HCT116 (cell line): ENCODE data around the gene ZNF41. TPM values are rescaled to one million over a fixed set of nuclear protein-coding genes. Genes with fewer than 3 reads are reported as not detected.

Source experiments
- ATAC-seq: fragments of 200-7000 bp; cut with Tn5 transposase; 2 replicates; pipeline ENCODE4 v1.9.1; 2020; ENCODE audit warnings: mild to moderate bottlenecking, moderate library complexity
- BruUV-seq: library from RNA; stranded (reverse); fragments of 400-500 nt; replicated peaks from 2 replicates; lab custom pipeline; 2021; lab: Mats Ljungman, UMichigan
- CTCF ChIA-PET: fragments of 300-600 bp; sonication (Branson Sonifier 250); formaldehyde crosslinking; loops from one replicate; lab custom pipeline; 2021; ENCODE audit warnings: antibody characterized with exemption; lab: Charles Lee
- POLR2A ChIA-PET: fragments of 300-600, 350-600 bp; sonication (Branson Sonifier 250); formaldehyde crosslinking; loops from one replicate; lab custom pipeline; 2021; ENCODE audit warnings: antibody characterized with exemption; lab: Charles Lee
- RAD21 ChIA-PET, 2 experiments: fragments of 300-600 bp; sonication (Branson Sonifier 250); formaldehyde crosslinking; loops; one replicate each; lab custom pipeline; 2023; ENCODE audit warnings: low total read pairs in 2 of 2; ENCODE audit not compliant: uncharacterized antibody in 2 of 2, unreplicated experiment in 2 of 2, low non-redundant PET in 1 of 2; lab: Charles Lee
- DNase-seq: peaks from one replicate; pipeline ENCODE4 v3.0.0-alpha.2; 2010; ENCODE audit warnings: low read depth, low spot score
- H2AFZ ChIP-seq: fragments of 200-600 bp; shearing (Covaris generic), sonication (generic); 2 replicates; pipeline ENCODE4 v1.6.1; 2017; ENCODE audit warnings: low read depth, mixed run types, mixed read lengths, antibody characterized with exemption, low read length; ENCODE audit not compliant: poor library complexity, severe bottlenecking
- H3K27ac ChIP-seq: 2 replicates; pipeline ENCODE4 v1.5.1; 2012; ENCODE audit warnings: low read depth, low read length
- H3K27me3 ChIP-seq: fragments of 200-600 bp; sonication (generic); 2 replicates; pipeline ENCODE4 v1.6.1; 2016; ENCODE audit warnings: mixed run types, low read length, mixed read lengths; ENCODE audit not compliant: insufficient read depth
- H3K36me3 ChIP-seq, 2 experiments: fragments of 200-500 bp in 1 of 2; fragments of 200-600 bp in 1 of 2; sonication (Bioruptor generic) in 1 of 2; sonication (generic) in 1 of 2; 2 replicates each; pipeline versions ENCODE4 v1.5.1 to v1.6.1; 2014 to 2016; ENCODE audit warnings: low read length in 2 of 2, inconsistent platforms in 1 of 2, mixed read lengths in 1 of 2, mixed run types in 1 of 2; ENCODE audit not compliant: insufficient read depth in 2 of 2, control insufficient read depth in 1 of 2
- H3K4me1 ChIP-seq, 2 experiments: fragments of 200-600 bp in 1 of 2; sonication (generic) in 1 of 2; 2 replicates each; pipeline versions ENCODE4 v1.5.1 to v1.6.1; 2012 to 2017; ENCODE audit warnings: low read length in 2 of 2, inconsistent platforms in 1 of 2, mild to moderate bottlenecking in 1 of 2, mixed read lengths in 1 of 2, mixed run types in 1 of 2, moderate library complexity in 1 of 2; ENCODE audit not compliant: insufficient read depth in 2 of 2, control insufficient read depth in 1 of 2
- H3K4me2 ChIP-seq: fragments of 200-600 bp; sonication (generic); 2 replicates; pipeline ENCODE4 v1.6.1; 2017; ENCODE audit warnings: mixed run types, low read length, mixed read lengths
- H3K4me3 ChIP-seq, 2 experiments: fragments of 200-600 bp in 1 of 2; sonication (generic) in 1 of 2; replicated peaks in 1 of 2; 2 replicates each; pipeline ENCODE4 v1.5.1; 2011 to 2016; ENCODE audit warnings: low read length in 2 of 2, control low read depth in 1 of 2, low read depth in 1 of 2, mild to moderate bottlenecking in 1 of 2, mixed read lengths in 1 of 2, mixed run types in 1 of 2
- H3K79me2 ChIP-seq: fragments of 200-600 bp; sonication (generic); 2 replicates; pipeline ENCODE4 v1.6.1; 2017; ENCODE audit warnings: mild to moderate bottlenecking, mixed run types, low read length, moderate library complexity, mixed read lengths; ENCODE audit not compliant: insufficient read depth
- H3K9ac ChIP-seq: fragments of 200-600 bp; sonication (generic); 2 replicates; pipeline ENCODE4 v1.6.1; 2016; ENCODE audit warnings: low read length, mixed read lengths
- H3K9me2 ChIP-seq: fragments of 200-600 bp; sonication (generic), shearing (Covaris generic); 2 replicates; pipeline ENCODE4 v1.6.1; 2017; ENCODE audit warnings: mixed run types, mild to moderate bottlenecking, moderate library complexity; ENCODE audit not compliant: insufficient read depth
- H3K9me3 ChIP-seq, 2 experiments: fragments of 200-500 bp in 1 of 2; fragments of 200-600 bp in 1 of 2; sonication (Bioruptor generic) in 1 of 2; sonication (generic) in 1 of 2; 2 replicates each; pipeline ENCODE4 v1.6.1; 2014 to 2017; ENCODE audit warnings: low read length in 2 of 2, mixed read lengths in 2 of 2, inconsistent platforms in 1 of 2, low read depth in 1 of 2, mild to moderate bottlenecking in 1 of 2, mixed run types in 1 of 2, moderate library complexity in 1 of 2; ENCODE audit not compliant: control insufficient read depth in 1 of 2, insufficient read depth in 1 of 2
- H4K20me1 ChIP-seq: fragments of 200-600 bp; sonication (generic), shearing (Covaris generic); 2 replicates; pipeline ENCODE4 v1.6.1; 2017; ENCODE audit warnings: mixed run types, mild to moderate bottlenecking, moderate library complexity; ENCODE audit not compliant: insufficient read depth
- ATF3 ChIP-seq: IDR thresholded peaks from 2 replicates; pipeline ENCODE4 v1.6.1; 2012
- CBX3 ChIP-seq: IDR thresholded peaks from 2 replicates; pipeline ENCODE4 v1.6.1; 2012; ENCODE audit warnings: low read depth
- CEBPB ChIP-seq: IDR thresholded peaks from 2 replicates; pipeline ENCODE4 v1.6.1; 2012; ENCODE audit warnings: low read depth
- EGR1 ChIP-seq: IDR thresholded peaks from 2 replicates; pipeline ENCODE4 v1.6.1; 2012; ENCODE audit warnings: low read depth
- ELF1 ChIP-seq: IDR thresholded peaks from 2 replicates; pipeline ENCODE4 v1.6.1; 2012; ENCODE audit warnings: low read depth, borderline replicate concordance
- EZH2phosphoT487 ChIP-seq: fragments of 200-600 bp; IDR thresholded peaks from 2 replicates; pipeline ENCODE4 v1.6.1; 2018; ENCODE audit warnings: antibody characterized with exemption, borderline replicate concordance
- FOSL1 ChIP-seq: IDR thresholded peaks from 2 replicates; pipeline ENCODE4 v1.6.1; 2012; ENCODE audit warnings: low read depth
- JUND ChIP-seq: IDR thresholded peaks from 2 replicates; pipeline ENCODE4 v1.6.1; 2012
- MAX ChIP-seq: IDR thresholded peaks from 2 replicates; pipeline ENCODE4 v1.6.1; 2012
- POLR2A ChIP-seq: IDR thresholded peaks from 2 replicates; pipeline ENCODE4 v1.7.0; 2011; ENCODE audit warnings: borderline replicate concordance; ENCODE audit not compliant: insufficient read depth, insufficient read length; ENCODE audit errors: extremely low read depth
- POLR2AphosphoS5 ChIP-seq: IDR thresholded peaks from 2 replicates; pipeline ENCODE4 v1.6.1; 2011; ENCODE audit warnings: mild to moderate bottlenecking, low read depth, low read length, moderate library complexity
- RAD21 ChIP-seq: IDR thresholded peaks from 2 replicates; pipeline ENCODE4 v1.6.1; 2012; ENCODE audit warnings: low read depth, mild to moderate bottlenecking
- SIN3A ChIP-seq: IDR thresholded peaks from 2 replicates; pipeline ENCODE4 v1.6.1; 2012; ENCODE audit warnings: low read depth
- SP1 ChIP-seq: IDR thresholded peaks from 2 replicates; pipeline ENCODE4 v1.6.1; 2012; ENCODE audit warnings: low read depth
- ZFX ChIP-seq: fragments of 450-650 bp; IDR thresholded peaks from 2 replicates; pipeline ENCODE4 v1.6.1; 2017
- ZNF274 ChIP-seq: fragments of 200-500 bp; sonication (Bioruptor generic); IDR thresholded peaks from 2 replicates; pipeline ENCODE4 v1.6.1; 2014; ENCODE audit warnings: mild to moderate bottlenecking, low read depth, low read length, inconsistent platforms
- intact Hi-C: fragments of 100-400 bp; cut with micrococcal nuclease; formaldehyde crosslinking; loops from 2 replicates; pipeline ENCODE4 v1.10.0; 2022
- total RNA-seq: library from RNA; stranded (reverse); gene quantifications from one replicate; pipeline ENCODE4 v1.2.1, GENCODE V29; 2021; ENCODE audit not compliant: unreplicated experiment
- TF ChIP-seq, protein P1 (sequence below), 3 experiments: fragments of 200-600 bp in 1 of 3; sonication (generic) in 1 of 3; IDR thresholded peaks in 2 of 3; conservative IDR thresholded peaks in 1 of 3; 2 replicates each; pipeline ENCODE4 v1.5.1; 2012 to 2017; ENCODE audit warnings: low read depth in 2 of 3, low read length in 2 of 3, antibody characterized with exemption in 1 of 3, borderline replicate concordance in 1 of 3, control low read depth in 1 of 3, mild to moderate bottlenecking in 1 of 3, mixed read lengths in 1 of 3, mixed run types in 1 of 3, moderate library complexity in 1 of 3; ENCODE audit not compliant: insufficient read depth in 1 of 3
- TF ChIP-seq, protein P2 (sequence below): IDR thresholded peaks from 2 replicates; pipeline ENCODE4 v1.6.1; 2012; ENCODE audit warnings: low read depth

Gene ZNF41
- total RNA-seq, 1 experiment from 2014 or later, result 7.4 TPM

DNA sequence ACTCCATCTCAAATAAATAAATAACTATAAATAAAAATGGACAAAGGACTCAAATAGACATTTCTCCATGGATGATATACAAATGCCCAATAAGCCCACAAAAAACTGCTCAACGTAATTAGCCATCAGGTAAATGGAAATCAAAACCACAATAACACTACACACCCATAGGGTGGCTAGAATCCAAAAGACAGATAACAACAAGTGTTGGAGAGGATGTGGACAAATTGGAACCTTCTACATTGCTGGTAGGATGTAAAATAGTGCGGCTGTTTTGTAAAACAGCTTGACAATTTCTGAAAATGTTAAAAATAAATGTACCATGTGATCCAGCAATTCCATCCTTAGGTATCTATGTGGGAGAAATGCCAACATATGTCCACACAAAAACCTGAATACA lies 60.6 kb downstream of the ZNF41 start:
- Histone ChIP-seq H4K20me1 (no peaks in the 10 kb centered on the region), H3K36me3 (no peaks in the 10 kb centered on the region), H3K4me3 (no peak overlapping the region), H2AFZ (no peak overlapping the region), H3K27ac (no peak overlapping the region), H3K9me3 (no peaks in the 10 kb centered on the region), H3K4me1 (no peaks in the 10 kb centered on the region), H3K27me3 (no peaks in the 10 kb centered on the region), H3K9ac (no peak overlapping the region), H3K4me2 (no peak overlapping the region), H3K9me2 (no peaks in the 10 kb centered on the region), H3K79me2 (no peaks in the 10 kb centered on the region)
- intact Hi-C loops, result no loop called here
- ATAC-seq (no peak), DNase-seq (no peak)
- CTCF ChIA-PET, result no interaction called here
- POLR2A ChIA-PET, result no interaction called here
- RAD21 ChIA-PET, result no interaction called here
- TF ChIP-seq SIN3A (no peak), RAD21 (no peak), FOSL1 (no peak), ELF1 (no peak), ATF3 (no peak), EGR1 (no peak), ZFX (no peak), POLR2AphosphoS5 (no peak), CEBPB (no peak), MAX (no peak), JUND (no peak), EZH2phosphoT487 (no peak), CBX3 (no peak), POLR2A (no peak), SP1 (no peak), ZNF274 (no peak)
- TF ChIP-seq, protein P1, sequence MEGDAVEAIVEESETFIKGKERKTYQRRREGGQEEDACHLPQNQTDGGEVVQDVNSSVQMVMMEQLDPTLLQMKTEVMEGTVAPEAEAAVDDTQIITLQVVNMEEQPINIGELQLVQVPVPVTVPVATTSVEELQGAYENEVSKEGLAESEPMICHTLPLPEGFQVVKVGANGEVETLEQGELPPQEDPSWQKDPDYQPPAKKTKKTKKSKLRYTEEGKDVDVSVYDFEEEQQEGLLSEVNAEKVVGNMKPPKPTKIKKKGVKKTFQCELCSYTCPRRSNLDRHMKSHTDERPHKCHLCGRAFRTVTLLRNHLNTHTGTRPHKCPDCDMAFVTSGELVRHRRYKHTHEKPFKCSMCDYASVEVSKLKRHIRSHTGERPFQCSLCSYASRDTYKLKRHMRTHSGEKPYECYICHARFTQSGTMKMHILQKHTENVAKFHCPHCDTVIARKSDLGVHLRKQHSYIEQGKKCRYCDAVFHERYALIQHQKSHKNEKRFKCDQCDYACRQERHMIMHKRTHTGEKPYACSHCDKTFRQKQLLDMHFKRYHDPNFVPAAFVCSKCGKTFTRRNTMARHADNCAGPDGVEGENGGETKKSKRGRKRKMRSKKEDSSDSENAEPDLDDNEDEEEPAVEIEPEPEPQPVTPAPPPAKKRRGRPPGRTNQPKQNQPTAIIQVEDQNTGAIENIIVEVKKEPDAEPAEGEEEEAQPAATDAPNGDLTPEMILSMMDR (IDR thresholded peaks at IDR 0.05 in 2 of 3, conservative IDR thresholded peaks at IDR 0.05 in 1 of 3; ENCODE audit: borderline replicate concordance in 1 of 3, insufficient read depth in 1 of 3, low read depth in 2 of 3, low read length in 2 of 3), result no peak
- TF ChIP-seq, protein P2, sequence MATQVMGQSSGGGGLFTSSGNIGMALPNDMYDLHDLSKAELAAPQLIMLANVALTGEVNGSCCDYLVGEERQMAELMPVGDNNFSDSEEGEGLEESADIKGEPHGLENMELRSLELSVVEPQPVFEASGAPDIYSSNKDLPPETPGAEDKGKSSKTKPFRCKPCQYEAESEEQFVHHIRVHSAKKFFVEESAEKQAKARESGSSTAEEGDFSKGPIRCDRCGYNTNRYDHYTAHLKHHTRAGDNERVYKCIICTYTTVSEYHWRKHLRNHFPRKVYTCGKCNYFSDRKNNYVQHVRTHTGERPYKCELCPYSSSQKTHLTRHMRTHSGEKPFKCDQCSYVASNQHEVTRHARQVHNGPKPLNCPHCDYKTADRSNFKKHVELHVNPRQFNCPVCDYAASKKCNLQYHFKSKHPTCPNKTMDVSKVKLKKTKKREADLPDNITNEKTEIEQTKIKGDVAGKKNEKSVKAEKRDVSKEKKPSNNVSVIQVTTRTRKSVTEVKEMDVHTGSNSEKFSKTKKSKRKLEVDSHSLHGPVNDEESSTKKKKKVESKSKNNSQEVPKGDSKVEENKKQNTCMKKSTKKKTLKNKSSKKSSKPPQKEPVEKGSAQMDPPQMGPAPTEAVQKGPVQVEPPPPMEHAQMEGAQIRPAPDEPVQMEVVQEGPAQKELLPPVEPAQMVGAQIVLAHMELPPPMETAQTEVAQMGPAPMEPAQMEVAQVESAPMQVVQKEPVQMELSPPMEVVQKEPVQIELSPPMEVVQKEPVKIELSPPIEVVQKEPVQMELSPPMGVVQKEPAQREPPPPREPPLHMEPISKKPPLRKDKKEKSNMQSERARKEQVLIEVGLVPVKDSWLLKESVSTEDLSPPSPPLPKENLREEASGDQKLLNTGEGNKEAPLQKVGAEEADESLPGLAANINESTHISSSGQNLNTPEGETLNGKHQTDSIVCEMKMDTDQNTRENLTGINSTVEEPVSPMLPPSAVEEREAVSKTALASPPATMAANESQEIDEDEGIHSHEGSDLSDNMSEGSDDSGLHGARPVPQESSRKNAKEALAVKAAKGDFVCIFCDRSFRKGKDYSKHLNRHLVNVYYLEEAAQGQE, result no peak
- BruUV-seq, result no TSS peak
